Parathyroid adenoma (tissue), 2 donors: ENCODE measurements around the gene ATXN7.

ENCODE experiments used
- H2AFZ ChIP-seq: fragments of 300-600 bp; sonication (generic); one replicate; pipeline ENCODE4 v1.7.0; 2017; ENCODE audit warnings: antibody characterized with exemption, mild to moderate bottlenecking
- H3K27ac ChIP-seq: fragments of 300-600 bp; sonication (generic); one replicate; pipeline ENCODE4 v1.7.0; 2017
- H3K27me3 ChIP-seq: fragments of 300-600 bp; sonication (generic); one replicate; pipeline ENCODE4 v1.7.0; 2017; ENCODE audit warnings: low read length; ENCODE audit not compliant: control insufficient read depth, insufficient read depth
- H3K36me3 ChIP-seq: fragments of 300-600 bp; sonication (generic); one replicate; pipeline ENCODE4 v1.7.0; 2017; ENCODE audit warnings: low read length; ENCODE audit not compliant: control insufficient read depth, insufficient read depth
- H3K4me1 ChIP-seq: fragments of 300-600 bp; sonication (generic); one replicate; pipeline ENCODE4 v1.7.0; 2017; ENCODE audit warnings: control low read depth
- H3K4me2 ChIP-seq: fragments of 300-600 bp; sonication (generic); one replicate; pipeline ENCODE4 v1.7.0; 2017; ENCODE audit warnings: low read length
- H3K4me3 ChIP-seq: fragments of 300-600 bp; sonication (generic); one replicate; pipeline ENCODE4 v1.7.0; 2017; ENCODE audit warnings: low read depth, low read length
- H3K79me2 ChIP-seq: fragments of 300-600 bp; sonication (generic); one replicate; pipeline ENCODE4 v1.7.0; 2017; ENCODE audit warnings: control low read depth
- H3K9ac ChIP-seq: fragments of 300-600 bp; sonication (generic); one replicate; pipeline ENCODE4 v1.7.0; 2017; ENCODE audit warnings: mild to moderate bottlenecking
- H3K9me3 ChIP-seq: fragments of 300-600 bp; sonication (generic); one replicate; pipeline ENCODE4 v1.7.0; 2017; ENCODE audit warnings: low read length; ENCODE audit not compliant: control insufficient read depth
- TF ChIP-seq, protein P1 (sequence below): fragments of 300-600 bp; sonication (generic); IDR thresholded peaks from one replicate; pipeline ENCODE4 v1.7.0; 2017; ENCODE audit warnings: antibody characterized with exemption, mild to moderate bottlenecking
- donor health status: primary hyperparathyroidism.

ATXN7 gene

DNA sequence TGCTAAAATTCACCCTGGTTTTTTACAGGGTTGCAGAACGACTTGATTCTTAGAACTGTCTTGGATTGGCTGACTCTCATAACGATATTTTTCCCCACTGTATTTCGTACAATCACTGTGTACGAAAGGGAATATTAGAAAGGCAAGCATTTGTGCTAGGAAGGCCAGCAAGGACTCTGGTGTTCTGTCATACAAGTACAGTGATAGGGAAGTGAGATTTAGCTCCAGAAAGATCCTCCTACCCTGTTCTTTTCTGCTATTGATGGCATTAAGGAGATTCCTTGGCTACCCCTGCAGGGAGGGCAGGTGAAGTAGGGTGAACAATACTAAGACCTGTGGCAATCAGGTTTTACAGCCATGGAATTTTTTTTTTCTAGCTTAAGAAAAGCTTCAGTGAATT, 102.3 kb downstream of the ATXN7 start:
- TF ChIP-seq, protein P1, sequence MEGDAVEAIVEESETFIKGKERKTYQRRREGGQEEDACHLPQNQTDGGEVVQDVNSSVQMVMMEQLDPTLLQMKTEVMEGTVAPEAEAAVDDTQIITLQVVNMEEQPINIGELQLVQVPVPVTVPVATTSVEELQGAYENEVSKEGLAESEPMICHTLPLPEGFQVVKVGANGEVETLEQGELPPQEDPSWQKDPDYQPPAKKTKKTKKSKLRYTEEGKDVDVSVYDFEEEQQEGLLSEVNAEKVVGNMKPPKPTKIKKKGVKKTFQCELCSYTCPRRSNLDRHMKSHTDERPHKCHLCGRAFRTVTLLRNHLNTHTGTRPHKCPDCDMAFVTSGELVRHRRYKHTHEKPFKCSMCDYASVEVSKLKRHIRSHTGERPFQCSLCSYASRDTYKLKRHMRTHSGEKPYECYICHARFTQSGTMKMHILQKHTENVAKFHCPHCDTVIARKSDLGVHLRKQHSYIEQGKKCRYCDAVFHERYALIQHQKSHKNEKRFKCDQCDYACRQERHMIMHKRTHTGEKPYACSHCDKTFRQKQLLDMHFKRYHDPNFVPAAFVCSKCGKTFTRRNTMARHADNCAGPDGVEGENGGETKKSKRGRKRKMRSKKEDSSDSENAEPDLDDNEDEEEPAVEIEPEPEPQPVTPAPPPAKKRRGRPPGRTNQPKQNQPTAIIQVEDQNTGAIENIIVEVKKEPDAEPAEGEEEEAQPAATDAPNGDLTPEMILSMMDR = no peak
- no peaks in the 10 kb centered on the region for H3K9me3 ChIP-seq
- no peak overlapping the region for H3K4me3 ChIP-seq
- no peak overlapping the region for H2AFZ ChIP-seq
- peaks cover 15% of the 10 kb centered on the region for H3K79me2 ChIP-seq
- no peak overlapping the region for H3K27ac ChIP-seq
- H3K9ac ChIP-seq = no peak overlapping the region
- peaks cover 27% of the 10 kb centered on the region for H3K4me1 ChIP-seq
- no peaks in the 10 kb centered on the region for H3K27me3 ChIP-seq
- no peaks in the 10 kb centered on the region for H3K36me3 ChIP-seq
- no peak overlapping the region for H3K4me2 ChIP-seq

DNA sequence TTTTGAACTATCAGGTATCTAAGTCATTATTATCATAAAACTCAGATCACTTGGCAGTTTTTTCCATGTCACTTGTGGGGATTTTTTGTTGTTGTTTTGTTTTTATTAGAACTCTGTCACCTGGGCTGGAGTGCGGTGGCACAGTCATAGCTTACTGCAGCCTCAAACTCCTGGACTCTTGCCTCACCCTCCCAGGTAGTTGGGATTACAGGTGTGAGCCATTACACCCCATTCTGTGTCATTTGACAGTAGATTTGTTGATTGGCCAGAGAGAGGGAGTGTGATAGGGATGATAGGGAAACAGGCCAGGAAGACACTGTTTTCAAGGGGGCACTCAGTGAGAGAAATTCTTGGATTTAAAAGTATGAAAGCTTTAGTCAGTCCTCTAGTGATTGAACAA, 103.2 kb downstream of the ATXN7 start:
- Histone ChIP-seq H3K27ac (peak overlapping the region; percentile 90), H3K4me1 (peaks cover 27% of the 10 kb centered on the region), H3K9me3 (no peaks in the 10 kb centered on the region), H3K36me3 (no peaks in the 10 kb centered on the region), H3K27me3 (no peaks in the 10 kb centered on the region), H3K79me2 (peaks cover 17% of the 10 kb centered on the region), H3K9ac (no peak overlapping the region), H3K4me3 (no peak overlapping the region), H2AFZ (peak overlapping the region; percentile 4), H3K4me2 (no peak overlapping the region)
- TF ChIP-seq, protein P1 = no peak

DNA sequence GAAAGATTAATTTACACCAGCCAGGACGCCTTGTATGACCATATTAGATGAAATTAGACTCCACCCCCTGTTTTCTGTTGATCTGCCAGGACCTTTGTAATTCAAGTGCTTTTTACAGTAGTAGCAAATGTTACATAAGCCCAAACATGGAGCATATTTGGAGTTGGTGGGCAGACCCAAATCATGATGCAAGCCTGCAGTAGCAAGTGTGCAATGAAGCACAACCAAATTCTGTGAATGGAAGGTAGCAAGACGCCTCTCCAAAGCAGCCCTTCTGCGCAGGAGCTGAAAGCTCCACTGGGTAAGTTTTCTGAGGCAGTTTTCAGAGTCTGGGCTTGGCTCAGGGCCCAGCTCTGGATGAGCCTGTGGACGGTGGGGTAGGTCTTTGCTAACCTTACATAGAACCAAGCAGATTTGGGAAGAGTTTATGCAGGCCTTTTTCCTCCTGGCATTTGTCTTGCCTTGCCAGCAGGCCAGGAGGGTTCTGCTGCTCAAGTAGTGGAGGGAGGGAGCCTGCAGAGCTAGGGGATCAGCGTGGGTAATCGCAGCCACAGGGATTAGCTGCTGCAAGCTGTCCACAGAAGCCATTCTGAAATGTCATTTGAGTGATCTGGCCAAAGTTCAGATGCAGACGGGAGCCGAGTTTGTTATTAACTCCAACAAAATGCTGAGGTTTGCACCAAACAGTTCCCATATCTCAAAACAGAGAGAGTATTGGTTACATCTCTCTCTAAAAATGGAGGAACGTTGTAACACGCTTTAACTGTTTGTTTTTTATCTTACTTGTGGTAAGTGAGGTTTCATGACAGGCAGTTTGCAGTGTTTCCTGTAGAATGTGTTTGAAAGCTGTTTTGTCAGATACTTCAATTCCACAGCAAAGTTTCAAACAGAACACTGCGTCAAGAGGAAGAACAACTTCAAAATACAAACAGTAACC, 104.3 kb downstream of the ATXN7 start:
- TF ChIP-seq, protein P1 = no peak
- Histone ChIP-seq H2AFZ (peak overlapping the region; percentile 70), H3K4me1 (peaks cover 27% of the 10 kb centered on the region), H3K4me2 (peak overlapping the region; percentile 65), H3K27me3 (no peaks in the 10 kb centered on the region), H3K9me3 (no peaks in the 10 kb centered on the region), H3K9ac (no peak overlapping the region), H3K4me3 (peak overlapping the region; percentile 28), H3K27ac (peak overlapping the region; percentile 90), H3K79me2 (peaks cover 20% of the 10 kb centered on the region), H3K36me3 (no peaks in the 10 kb centered on the region)

DNA sequence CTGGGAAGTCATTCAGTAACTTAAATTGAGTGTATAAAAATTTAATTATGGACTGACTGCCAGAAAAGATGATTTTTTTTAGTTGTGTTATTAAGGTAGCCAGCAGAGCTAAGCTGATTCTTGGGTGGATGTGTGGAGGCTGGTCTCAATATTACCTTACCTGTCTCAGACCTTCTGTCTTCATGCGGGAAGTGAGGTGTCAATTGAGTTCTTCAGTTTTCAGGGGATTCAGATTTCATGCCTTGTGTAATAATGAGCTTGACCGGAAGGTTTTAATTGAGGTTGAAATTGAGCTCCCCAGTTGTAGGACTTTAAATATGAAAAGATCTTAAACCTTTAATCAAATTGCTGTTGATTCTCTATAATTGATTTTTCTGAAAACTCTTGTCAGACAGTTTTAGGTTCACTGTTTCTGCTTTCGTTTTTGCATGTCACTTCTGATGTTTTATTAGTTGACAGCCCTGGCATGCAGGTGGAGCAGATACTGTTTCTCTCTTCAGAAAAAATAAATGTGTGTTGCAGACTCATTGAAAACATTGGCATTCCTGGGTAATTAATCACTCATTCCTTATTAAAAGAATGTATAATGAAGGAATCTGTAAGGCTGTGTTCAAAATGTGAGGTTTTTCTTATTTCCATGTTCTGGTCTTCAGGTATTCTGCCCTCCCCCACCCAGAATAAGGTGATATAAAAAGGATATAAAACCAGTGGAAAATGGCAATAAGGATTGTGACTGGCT, 105.1 kb downstream of the ATXN7 start:
- H3K9ac ChIP-seq = no peak overlapping the region
- H3K27ac ChIP-seq = peak overlapping the region; percentile 90
- H3K9me3 ChIP-seq = no peaks in the 10 kb centered on the region
- H2AFZ ChIP-seq = peak overlapping the region; percentile 70
- H3K27me3 ChIP-seq = no peaks in the 10 kb centered on the region
- H3K4me3 ChIP-seq = peak overlapping the region; percentile 28
- TF ChIP-seq, protein P1 = no peak
- H3K4me1 ChIP-seq = peaks cover 27% of the 10 kb centered on the region
- peaks cover 29% of the 10 kb centered on the region for H3K79me2 ChIP-seq
- peak overlapping the region; percentile 65 for H3K4me2 ChIP-seq
- no peaks in the 10 kb centered on the region for H3K36me3 ChIP-seq
